Right hindlimb (tissue), 1 donor: ENCODE data around the gene FAM135A.
"Not testable (repeated sequence)": the region's sequence is repeated elsewhere in the genome, so short reads cannot be mapped to it uniquely, and the experiment has no call there.

Experiments used
- DNase-seq: peaks from one replicate; pipeline ENCODE4 v3.0.0-alpha.2; 2018

FAM135A gene

DNA sequence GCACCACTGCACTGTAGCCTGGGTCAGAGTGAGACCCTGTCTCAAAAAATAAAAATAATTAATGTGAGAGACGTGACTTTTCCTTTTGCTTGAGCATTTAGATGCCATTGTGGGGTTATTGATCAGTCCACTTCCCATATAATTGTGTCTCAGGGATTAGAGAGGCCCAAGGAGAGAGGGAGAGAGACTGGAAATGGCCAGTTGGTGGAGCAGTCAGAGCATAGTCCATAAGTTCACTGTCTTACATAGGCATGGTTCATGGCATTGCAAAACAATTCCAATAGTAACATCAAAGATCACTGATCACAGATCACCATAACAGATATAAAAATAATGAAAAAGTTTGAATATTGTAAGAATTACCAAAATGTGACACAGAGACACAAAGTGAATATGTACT is 138.3 kb downstream of the FAM135A start:
- DNase-seq: no peak

DNA sequence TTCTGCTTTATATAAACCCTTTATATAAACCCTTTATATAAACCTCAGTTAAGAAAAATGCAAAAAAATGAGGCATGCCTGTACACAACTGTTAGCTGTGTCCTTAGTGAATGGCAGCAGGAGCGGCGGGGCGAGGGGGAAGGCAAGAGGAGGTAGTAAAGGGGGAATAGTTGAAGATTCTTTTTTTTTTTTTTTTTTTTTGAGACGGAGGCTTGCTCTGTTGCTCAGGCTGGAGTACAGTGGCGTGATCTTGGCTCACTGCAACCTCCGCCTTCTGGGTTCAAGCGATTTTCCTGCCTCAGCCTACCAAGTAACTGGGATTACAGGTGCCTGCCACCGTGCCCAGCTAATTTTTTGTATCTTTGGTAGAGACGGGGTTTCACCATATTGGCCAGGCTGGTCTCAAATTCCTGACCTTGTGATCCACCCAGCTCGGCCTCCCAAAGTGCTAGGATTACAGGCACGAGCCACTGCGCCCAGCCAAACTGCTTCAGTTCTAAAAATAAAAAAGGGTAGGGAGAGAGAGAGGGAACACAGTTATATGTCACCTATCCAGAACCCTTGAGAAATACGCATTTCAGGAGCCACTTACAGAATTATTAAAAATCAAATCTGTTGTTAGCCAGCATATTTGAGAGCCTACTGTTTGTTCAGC is 139.1 kb downstream of the FAM135A start:
- DNase-seq: not testable (repeated sequence)

DNA sequence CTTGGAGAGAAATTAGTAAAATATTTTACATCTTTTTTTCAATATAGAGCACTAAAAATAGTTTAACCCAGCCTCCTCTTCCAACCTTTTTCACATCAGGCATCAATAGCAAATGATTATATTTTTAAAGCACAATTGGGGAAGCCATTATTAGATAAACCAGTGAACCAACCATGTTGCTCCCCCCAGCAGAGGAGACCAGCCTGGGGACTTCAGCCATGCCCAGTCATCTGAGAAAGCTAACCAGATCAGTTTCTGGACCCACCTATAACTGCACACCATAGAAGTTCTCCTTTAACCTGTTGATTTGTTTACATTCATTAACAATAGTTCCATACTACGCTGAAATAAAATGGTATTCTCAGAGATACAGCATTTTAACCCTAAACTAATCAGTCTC is 139.7 kb downstream of the FAM135A start:
- DNase-seq: no peak

DNA sequence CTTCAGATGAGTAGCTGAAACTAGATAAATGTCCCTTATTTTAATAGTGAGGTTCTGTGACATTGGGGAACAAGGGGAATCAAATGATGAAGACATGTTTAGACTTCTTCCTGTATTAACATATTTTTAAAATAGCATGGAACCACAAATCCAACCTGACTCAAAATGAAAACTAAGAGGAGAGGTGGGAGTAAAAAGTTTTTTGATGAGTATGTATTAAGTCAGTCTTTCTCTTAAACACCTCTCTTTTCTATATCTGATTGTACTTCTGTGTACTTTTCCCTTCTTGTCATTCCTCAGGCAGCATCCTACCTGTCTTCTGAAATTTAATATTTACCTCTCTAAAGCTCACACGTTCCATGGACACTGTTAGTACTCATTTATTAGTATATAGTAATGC is 144.7 kb downstream of the FAM135A start:
- DNase-seq: no peak

DNA sequence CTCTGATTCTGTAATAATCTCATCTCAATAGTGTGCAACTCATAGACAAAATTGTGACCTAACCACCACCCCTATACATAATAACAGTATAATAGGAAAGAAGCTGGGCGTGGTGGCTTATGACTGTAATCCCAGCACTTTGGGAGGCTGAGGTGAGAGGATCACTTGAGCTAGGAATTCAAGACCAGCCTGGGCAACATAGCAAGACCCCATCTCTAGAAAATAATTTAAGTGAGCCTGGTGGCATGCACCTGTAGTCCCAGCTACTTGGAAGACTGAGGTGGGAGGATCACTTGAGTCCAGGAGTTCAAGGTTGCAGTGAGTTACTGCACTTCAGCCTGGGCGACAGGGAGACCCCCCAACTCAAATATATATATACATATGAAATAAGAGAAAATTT is 149.1 kb downstream of the FAM135A start:
- DNase-seq: not testable (repeated sequence)

DNA sequence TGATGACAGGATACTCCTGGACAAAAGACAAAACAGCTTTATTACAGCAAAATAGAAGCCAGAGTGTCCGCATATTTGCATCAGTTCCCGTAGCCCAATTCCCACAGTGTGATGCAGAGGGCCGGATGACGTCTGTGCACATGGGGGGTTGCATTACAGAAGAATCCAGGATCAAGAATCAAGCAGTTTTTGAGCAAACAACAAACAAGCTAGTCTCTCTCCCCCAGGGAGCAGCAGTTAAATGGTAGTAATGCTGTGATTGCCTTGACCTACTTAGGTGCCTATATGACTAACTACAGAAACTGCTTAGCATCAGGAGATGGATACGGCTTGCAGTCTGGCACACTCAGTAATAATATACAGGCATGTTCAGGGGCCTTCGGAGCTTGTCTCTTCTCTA is 150.2 kb downstream of the FAM135A start:
- DNase-seq: peak; percentile 28

DNA sequence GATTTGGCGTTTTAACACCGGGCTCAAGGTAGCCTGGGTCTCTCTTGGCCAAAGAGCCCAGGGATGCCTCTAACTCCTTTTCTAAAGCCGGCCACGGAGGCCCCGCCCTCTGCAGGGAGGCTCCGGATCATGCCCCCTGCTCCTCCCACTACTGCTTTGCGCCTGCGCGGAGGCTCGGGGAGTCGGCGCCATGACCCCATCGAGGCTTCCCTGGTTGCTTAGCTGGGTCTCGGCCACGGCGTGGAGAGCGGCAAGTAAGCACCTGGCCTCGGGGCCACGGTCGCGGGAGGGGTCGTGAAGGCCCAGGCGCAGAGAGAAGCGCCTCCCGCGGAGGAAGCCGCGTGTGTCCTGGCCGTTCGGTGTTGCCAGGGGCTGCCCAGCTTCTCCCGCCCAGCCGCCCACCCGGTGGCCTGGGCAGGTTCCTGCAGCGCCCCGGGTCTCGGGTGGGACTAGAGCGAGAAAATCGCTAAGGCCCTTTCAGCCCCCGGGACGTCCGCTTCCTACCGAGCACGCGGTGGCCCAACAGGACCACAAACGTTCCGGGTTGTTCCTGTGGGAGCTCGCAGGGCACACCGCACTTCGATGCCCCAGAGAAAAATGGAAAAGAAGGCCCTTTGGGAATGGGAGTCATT is 153.6 kb downstream of the FAM135A start, which contains the start of gene SDHAF4:
TSS of gene SDHAF4 (plus strand) at position 180 of the 632 bp plus-strand sequence. CDS start at position 191, 11 bp downstream.
- DNase-seq: peak; percentile 95

DNA sequence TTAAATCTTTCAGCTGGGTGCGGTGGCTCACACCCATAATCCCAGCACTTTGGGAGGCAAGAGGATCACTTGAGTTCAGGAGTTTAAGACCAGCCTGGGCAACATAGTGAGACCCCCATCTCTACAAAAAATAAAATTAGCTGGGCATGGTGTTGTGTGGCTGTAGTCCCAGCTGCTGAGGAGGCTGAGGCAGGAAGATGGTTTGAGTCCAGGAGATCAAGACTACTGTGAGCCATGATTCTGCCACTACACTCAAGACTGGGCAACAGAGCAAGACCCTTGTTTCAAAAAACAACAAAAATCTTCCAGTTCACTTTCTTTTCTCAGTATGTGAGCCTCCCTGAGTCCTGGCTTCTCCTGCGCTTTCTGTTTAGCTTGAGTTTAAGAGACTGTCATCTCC is 161.3 kb downstream of the FAM135A start:
- no peak for DNase-seq

DNA sequence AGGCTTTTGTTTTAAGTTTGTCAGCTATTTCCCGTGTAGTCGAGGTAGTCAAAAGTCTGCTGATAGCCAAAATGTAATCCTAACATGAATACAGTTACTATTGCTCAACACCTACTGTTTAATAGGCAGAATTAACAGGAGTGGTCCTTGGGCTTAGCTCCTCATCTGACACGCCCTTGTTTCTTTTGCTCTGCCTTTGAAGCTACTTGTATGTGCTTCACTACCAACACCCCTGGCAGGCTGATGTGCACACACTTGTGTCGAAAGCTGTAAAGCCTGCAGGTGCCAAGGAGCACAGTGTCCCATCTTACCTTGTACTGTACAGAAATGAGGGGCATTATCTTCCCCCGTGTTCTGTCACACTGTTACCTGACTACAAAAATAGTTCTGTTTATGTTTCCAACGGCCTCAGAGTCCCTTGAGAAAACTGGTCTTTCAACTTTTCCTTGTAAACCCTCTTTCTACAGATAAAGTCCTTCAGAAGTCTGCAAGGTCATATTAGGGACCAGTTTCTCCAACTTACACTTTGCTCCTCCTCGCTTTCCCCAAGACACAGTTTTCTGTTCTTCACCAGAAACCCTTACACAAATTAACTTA is 162.7 kb downstream of the FAM135A start:
- DNase-seq: no peak

DNA sequence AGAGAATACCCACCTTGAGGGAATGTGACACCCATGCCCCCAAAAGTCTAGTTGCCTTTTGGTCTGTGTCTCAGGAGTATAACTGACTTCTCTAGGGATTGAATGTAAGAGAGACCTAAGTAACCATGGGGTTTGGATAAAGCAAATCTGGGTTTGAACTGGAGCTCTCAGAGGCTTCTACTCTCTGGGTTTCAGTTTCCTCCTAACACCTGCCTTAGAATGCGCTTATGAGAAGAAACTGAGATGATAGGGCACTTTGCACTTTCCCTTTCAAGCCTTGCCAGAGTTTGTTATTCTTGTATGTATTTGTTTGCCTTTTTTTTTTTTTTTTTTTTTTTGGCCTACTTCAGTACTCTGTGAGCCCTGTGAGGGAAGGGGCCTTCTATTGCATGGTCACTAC is 172.8 kb downstream of the FAM135A start:
- no peak for DNase-seq

DNA sequence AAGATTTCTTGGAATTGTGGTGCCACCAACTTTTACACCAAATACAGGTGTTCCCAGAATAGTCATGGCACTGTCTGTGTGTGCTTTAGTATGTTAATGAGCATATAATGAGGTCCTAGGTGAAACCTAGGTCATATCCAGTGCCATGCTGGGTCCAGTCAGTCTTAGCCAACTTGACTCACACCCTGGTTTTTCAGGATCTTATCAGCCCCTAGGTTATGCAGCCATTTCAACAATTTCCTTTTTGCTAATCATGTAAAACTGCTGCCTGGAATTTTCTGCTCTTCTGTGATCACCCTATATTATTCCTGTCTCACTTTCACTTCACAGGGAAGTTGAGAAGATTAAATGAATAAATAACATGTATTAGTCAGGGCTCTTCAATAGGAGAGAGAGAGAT is 177.1 kb downstream of the FAM135A start:
- DNase-seq: no peak

DNA sequence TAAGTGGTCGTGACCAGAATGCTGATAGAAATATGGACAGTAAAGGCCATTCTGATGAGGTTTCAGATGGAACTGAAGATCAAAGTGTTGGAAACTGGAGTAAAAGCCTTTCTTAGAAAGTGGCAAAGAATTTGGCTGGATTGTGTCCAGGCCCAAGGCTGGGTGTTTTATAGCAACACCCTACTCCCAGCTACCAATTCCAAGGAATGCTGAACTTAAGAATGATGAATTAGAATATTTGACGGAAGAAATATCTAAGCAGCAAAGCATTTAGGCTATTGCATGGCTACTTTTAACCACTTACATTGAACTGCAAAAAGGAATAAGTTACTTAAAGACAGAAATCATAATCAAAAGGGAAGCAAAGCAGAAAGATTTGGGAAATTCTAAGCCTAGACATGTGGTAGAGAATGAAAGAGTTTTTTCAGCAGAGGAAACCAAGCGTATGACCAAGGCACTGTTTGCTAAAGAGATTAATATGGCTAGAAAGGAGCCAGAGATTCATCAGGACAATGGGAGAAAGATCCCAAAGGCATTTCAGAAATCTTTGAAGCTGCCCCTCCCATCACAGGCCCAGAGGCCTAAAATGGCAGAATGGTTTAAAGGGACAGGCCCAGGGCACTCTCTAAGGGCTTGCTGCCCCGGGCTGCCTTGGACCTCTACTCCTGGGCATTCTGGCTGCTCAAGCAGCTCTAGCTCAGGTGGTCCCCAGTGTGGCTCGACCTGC is 179.2 kb downstream of the FAM135A start:
- DNase-seq: no peak

DNA sequence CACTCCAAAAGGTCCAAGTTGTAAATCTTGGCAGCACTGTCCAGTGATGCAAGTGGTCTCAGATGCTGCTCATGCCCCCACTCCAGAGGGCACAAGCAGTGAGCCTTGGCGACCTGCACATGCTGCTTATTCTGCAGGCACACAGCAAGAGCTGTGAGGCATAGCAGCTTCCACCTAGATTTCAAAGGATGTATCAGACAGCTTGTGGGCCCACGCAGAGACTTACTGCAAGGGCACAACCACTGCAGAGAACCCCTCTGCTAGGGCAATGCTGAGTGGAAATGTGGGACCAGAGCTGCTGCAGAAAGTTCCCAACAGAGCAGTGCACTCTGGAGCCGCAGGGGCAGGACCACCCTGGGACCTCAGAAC is 179.8 kb downstream of the FAM135A start:
- DNase-seq: no peak

DNA sequence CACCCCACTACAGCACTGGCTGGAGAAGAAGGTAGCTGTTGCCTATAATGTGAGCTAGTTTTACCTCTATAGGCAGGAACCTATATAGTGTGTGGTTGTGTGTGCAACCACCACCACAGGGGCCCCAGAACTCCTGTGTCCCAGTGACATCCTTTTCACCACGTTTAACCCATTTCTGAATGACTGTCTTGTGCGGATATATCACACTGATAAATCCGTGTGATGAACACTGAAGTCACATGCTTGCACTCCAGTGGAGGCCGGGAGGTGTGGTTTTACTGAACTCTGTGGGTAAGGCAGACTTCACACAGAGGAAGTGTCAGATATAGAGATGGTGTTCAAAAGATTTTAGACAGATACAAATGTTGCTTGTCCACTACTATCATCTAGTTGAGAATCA is 185.9 kb downstream of the FAM135A start:
- no peak for DNase-seq

DNA sequence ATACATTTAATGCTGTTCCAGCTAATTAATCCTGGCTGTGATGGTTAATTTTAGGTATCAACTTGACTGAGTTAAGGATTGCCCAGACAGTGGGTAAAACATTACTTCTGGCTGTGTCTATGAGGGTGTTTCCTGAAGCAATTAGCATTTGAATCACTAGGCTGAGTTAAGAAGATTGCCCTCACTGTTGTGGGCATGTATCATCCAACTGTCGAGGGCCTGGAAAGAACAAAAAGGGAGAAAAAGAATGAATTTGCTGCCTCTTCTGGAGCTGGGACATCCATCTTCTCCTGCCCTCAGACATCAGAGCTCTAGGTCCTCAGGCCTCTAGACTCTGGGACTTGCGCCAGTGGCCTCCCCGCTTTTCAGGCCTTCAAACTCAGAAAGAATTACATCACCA is 187.7 kb downstream of the FAM135A start:
- no peak for DNase-seq

DNA sequence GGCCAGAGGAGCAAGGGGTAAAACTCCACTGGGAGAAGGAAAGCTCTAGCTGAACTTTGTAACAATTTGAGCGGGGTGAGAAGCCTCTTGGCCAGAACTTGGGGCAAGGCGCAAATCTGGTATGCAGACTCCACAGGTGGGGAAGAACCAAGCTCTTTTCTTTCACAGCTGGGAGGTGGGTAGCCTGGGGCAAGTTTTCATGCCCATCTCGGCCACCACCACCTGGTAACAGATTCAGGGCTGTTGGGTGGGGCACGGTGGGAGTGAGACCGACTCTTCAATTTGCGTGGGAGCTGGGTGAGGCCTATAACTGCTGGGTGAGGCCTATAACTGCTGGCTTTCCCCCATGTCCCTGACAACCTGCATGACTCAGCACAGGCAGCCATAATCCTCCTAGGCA is 190.9 kb downstream of the FAM135A start:
- DNase-seq: no peak

DNA sequence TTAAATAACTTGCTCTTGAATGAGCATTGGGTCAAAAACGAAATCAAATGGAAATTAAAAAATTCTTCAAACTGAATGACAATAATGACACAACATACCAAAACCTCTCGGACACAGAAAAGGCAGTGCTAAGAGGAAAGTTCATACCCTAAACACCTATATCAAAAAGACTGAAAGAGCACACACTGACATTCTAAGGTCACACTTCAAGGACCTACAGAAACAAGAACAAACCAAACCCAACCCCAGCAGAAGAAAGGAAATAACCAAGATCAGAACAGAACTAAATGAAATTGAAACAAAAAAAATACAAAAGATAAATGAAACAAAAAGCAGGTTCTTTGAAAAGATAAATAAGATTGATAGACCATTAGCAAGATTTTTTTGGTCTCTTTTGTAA is 194.1 kb downstream of the FAM135A start:
- DNase-seq: not testable (repeated sequence)

DNA sequence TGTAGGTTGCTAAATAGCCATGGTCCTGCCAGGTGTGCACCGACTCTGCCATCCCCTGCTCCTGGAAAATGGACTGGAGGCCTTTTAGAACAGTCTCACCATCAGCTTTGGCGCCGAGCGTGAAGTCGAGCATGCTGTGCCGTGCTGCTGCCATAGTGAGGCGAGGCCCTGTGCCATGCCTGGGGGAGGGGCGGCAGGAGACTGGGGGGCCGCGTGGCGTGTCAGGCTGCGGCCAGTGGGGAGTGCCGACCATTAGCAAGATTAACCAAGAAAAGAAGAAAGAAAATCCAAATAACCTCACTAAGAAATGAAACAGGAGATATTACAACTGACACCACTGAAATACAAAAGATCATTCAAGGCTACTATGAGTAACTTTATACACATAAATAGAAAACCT is 195.9 kb downstream of the FAM135A start:
- DNase-seq: not testable (repeated sequence)
